Activated CD8-positive, alpha-beta memory T cell treated with anti-CD3 and anti-CD28 coated beads, Interleukin-2, amount 10 ng/mL, durations not matched to agents 7 days and 5 days (primary cell): ENCODE results near the gene STRN3. TPM values are rescaled to one million over a fixed set of nuclear protein-coding genes. Genes with fewer than 3 reads are reported as not detected.
"Not testable (repeated sequence)": the region's sequence is repeated elsewhere in the genome, so short reads cannot be mapped to it uniquely, and the experiment has no call there.

Experiments
- ATAC-seq: fragments of 150-1000 bp; cut with Tn5 transposase; one replicate; pipeline ENCODE4 v1.10.0; 2021; ENCODE audit warnings: moderate library complexity
- CTCF ChIA-PET: fragments of 350-600 bp; sonication (Branson Sonifier 250); formaldehyde crosslinking; loops from one replicate; lab custom pipeline; 2021; ENCODE audit warnings: antibody characterized with exemption; lab: Charles Lee
- DNase-seq: peaks from one replicate; pipeline ENCODE4 v3.0.0-alpha.2; 2020
- H3K27ac Mint-ChIP-seq: one replicate; pipeline ENCODE4 v1.8.0; 2021; ENCODE audit warnings: mild to moderate bottlenecking, mixed read lengths
- H3K27me3 Mint-ChIP-seq: one replicate; pipeline ENCODE4 v1.8.0; 2021; ENCODE audit warnings: mixed read lengths
- H3K36me3 Mint-ChIP-seq: one replicate; pipeline ENCODE4 v1.8.0; 2021; ENCODE audit warnings: mild to moderate bottlenecking, mixed read lengths
- H3K4me1 Mint-ChIP-seq: one replicate; pipeline ENCODE4 v1.8.0; 2021; ENCODE audit warnings: mixed read lengths
- H3K4me3 Mint-ChIP-seq: one replicate; pipeline ENCODE4 v1.8.0; 2021; ENCODE audit warnings: mild to moderate bottlenecking, moderate library complexity, mixed read lengths
- H3K9me3 Mint-ChIP-seq: one replicate; pipeline ENCODE4 v1.8.0; 2022; ENCODE audit warnings: low read depth, mixed read lengths
- total RNA-seq, 2 experiments: library from RNA; stranded (reverse); gene quantifications; one replicate each; pipeline ENCODE4 v1.2.3, GENCODE V29; 2021

Gene STRN3
- total RNA-seq, 2 experiments from 2014 or later, result 21.2 to 24.2 TPM

DNA sequence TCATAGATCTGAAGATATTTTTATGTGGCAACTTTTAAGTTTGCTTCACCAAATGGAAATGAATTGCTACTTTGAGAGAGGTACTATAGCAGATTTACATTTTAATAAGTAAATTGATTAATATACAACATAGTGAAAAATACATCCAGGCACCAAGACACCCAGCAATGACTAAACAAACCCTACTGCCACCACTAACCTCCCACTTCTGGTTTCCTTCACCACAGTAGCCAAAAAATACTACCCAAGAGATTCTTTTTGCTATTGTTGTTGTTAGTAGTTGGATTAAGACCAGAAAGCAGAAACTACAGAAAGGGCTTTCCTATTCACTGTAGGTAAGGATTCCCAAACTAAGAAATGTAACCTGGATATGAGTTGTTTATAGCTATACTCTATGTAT lies 97.7 kb downstream of the STRN3 start:
- Mint-ChIP-seq H3K27ac (no peak overlapping the region), H3K9me3 (no peaks in the 10 kb centered on the region), H3K36me3 (peaks cover 3% of the 10 kb centered on the region), H3K27me3 (no peaks in the 10 kb centered on the region), H3K4me1 (peaks cover 13% of the 10 kb centered on the region), H3K4me3 (no peak overlapping the region)
- CTCF ChIA-PET, result no interaction called here
- ATAC-seq, result peak; percentile 63
- DNase-seq, result peak; percentile 62

DNA sequence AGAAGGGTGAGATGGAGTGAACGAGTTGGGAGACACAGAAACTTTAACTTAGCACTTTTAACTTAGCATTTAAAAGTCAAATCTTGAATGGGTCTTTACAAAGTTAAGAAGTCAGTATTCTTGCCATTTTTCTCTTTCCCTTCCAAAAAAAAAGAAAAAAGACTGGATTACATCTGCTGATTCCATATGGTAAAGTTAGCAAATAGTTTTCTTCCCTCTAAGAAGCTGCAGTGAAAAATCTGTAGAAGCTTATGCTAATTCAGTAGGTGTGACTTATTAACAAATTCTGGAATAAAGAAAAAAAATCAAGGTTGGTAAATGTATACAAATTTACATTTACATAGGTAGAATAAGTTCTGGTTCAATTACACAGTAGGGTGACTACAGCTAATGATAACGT lies 100.9 kb downstream of the STRN3 start:
- H3K27me3 Mint-ChIP-seq, result no peaks in the 10 kb centered on the region
- H3K27ac Mint-ChIP-seq, result no peak overlapping the region
- ATAC-seq (no peak), DNase-seq (no peak)
- H3K9me3 Mint-ChIP-seq, result no peaks in the 10 kb centered on the region
- H3K36me3 Mint-ChIP-seq, result peaks cover 12% of the 10 kb centered on the region
- peaks cover 21% of the 10 kb centered on the region for H3K4me1 Mint-ChIP-seq
- CTCF ChIA-PET, result interaction anchor here (1.1 to 2.0 kb wide), 3 partner anchors 7 to 11 kb away, joined by 3 to 5 read pairs (median 4); no protein-coding TSS in a partner anchor
- H3K4me3 Mint-ChIP-seq, result no peak overlapping the region

DNA sequence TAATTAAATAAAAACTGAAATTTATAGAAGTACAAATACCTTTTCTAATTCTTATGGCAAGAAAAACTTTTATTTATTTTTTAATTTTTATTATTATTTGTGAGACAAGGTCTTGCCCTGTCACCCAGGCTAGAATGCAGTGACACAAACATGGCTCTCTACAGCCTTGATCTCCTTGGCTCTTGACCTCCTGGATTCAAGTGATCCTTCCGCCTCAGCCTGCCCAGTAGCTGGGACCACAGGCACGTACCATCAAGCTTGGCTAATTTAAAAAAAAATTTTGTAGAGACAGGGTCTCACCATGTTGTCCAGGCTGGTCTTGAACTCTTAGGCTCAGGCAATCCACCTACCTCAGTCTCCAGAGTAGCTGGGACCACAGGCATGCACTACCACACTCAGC lies 104.4 kb downstream of the STRN3 start:
- Mint-ChIP-seq H3K4me1 (peaks cover 8% of the 10 kb centered on the region), H3K27ac (no peak overlapping the region), H3K36me3 (peaks cover 19% of the 10 kb centered on the region), H3K9me3 (no peaks in the 10 kb centered on the region), H3K27me3 (no peaks in the 10 kb centered on the region), H3K4me3 (no peak overlapping the region)
- no peak for DNase-seq
- ATAC-seq, result no peak
- CTCF ChIA-PET, result no interaction called here

DNA sequence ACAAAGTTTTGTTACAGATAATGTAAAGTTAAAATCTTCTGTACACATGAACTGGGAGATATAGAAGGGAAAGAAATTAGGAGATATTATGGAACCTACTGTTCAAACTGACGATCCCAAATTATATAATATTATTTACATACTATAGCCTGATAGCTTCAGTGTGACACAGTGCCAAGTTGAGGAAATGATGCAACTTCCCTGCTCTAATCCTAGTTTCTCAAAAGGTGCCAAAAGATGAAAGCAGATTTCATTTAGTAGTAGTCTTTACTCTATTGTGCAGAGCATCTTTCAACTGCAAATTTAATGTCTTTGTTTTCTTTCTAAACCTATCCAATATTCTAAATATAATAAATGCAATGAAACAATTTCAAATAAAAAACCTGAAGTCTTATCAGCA lies 104.9 kb downstream of the STRN3 start:
- Mint-ChIP-seq H3K4me3 (no peak overlapping the region), H3K27me3 (no peaks in the 10 kb centered on the region), H3K4me1 (peaks cover 8% of the 10 kb centered on the region), H3K36me3 (peaks cover 19% of the 10 kb centered on the region), H3K9me3 (no peaks in the 10 kb centered on the region), H3K27ac (no peak overlapping the region)
- DNase-seq (no peak), ATAC-seq (no peak)
- CTCF ChIA-PET, result no interaction called here

DNA sequence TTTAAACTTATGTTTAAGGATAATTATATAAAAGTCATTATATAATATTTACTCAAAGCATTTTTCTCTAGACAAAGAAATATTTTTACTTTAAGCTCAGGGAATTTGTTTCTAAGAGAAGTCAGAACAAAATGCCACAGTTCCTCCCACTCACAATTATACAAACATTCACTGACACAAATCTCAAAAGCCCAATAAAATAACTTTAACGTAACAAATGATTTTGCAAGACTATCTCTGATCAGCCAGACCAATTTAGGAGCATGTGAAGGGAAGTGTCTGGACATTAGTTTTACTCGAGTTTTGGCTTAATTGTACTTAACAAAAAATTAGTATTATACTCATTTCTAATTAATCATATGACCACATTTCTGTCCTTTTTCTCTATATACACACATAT lies 110.6 kb downstream of the STRN3 start:
- H3K27me3 Mint-ChIP-seq, result no peaks in the 10 kb centered on the region
- H3K36me3 Mint-ChIP-seq, result peaks cover 11% of the 10 kb centered on the region
- peaks cover under 1% of the 10 kb centered on the region for H3K4me1 Mint-ChIP-seq
- no peak for DNase-seq
- H3K4me3 Mint-ChIP-seq, result no peak overlapping the region
- H3K9me3 Mint-ChIP-seq, result no peaks in the 10 kb centered on the region
- CTCF ChIA-PET, result interaction anchor here (1.5 to 1.7 kb wide), 2 partner anchors 10 to 12 kb away, joined by 3 to 4 read pairs; no protein-coding TSS in a partner anchor
- H3K27ac Mint-ChIP-seq, result no peak overlapping the region
- no peak for ATAC-seq

DNA sequence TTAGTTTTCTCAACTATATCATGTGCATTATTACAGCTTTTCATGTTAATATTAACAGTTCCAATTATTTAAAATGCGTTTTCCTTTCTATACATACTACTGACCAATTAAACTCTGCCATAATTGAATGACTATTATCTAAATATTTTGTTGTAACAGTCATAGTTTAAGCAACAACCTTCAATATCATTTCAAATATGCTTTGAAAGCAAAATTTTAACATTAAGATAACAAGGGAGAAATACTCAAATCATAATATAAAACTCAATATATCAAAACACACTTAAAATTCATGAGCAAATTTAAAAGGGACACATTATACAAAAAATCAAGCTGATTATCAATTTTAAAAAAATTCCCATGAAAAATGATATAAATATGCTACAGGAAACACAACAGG lies 111.4 kb downstream of the STRN3 start:
- CTCF ChIA-PET, result interaction anchor here (1.2 to 1.7 kb wide), 3 partner anchors 9 to 11 kb away, joined by 3 to 4 read pairs (median 4); no protein-coding TSS in a partner anchor
- ATAC-seq, result no peak
- H3K36me3 Mint-ChIP-seq, result peaks cover 10% of the 10 kb centered on the region
- H3K27ac Mint-ChIP-seq, result no peak overlapping the region
- no peaks in the 10 kb centered on the region for H3K27me3 Mint-ChIP-seq
- DNase-seq, result no peak
- no peaks in the 10 kb centered on the region for H3K9me3 Mint-ChIP-seq
- no peak overlapping the region for H3K4me3 Mint-ChIP-seq
- no peaks in the 10 kb centered on the region for H3K4me1 Mint-ChIP-seq

DNA sequence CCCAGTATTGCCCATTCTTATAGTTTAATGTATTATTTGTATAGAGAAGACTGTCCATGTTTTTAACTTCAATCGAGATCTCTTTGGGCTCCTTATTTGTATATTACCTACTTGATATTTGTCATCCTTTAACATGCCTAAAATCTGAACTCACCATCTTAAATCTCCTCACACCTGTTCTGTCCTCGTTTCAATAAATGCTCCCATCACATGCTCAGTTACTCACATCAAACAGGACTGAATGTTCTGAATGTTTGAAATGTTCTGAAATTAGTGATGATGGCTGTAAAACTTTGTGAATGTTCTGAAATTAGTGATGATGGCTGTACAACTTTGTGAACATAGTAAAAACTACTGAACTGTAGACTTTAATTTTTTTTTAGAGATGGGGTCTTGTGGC lies 117.4 kb downstream of the STRN3 start:
- no peak for ATAC-seq
- no peaks in the 10 kb centered on the region for H3K27me3 Mint-ChIP-seq
- H3K9me3 Mint-ChIP-seq, result no peaks in the 10 kb centered on the region
- no peak overlapping the region for H3K27ac Mint-ChIP-seq
- DNase-seq, result no peak
- H3K36me3 Mint-ChIP-seq, result peaks cover 13% of the 10 kb centered on the region
- no peak overlapping the region for H3K4me3 Mint-ChIP-seq
- no peaks in the 10 kb centered on the region for H3K4me1 Mint-ChIP-seq
- CTCF ChIA-PET, result no interaction called here

DNA sequence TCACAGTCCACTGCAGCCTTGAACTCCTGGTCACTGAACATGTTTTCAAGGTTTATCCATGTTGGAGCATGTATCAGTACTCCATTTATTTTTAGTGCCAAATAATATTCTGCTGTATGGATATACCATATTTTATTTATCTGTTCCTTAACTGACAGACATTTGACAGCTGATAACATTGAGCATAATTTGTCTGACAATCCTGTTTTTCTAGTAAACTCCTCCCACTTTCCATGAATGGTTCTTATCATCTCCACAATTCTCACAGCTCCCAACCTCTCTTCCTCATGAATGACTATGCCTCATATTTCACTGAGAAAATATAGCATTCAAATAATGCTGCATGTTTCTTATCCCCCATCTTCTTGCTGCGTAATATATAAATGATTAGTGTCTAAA lies 118.5 kb downstream of the STRN3 start:
- ATAC-seq, result no peak
- CTCF ChIA-PET, result no interaction called here

DNA sequence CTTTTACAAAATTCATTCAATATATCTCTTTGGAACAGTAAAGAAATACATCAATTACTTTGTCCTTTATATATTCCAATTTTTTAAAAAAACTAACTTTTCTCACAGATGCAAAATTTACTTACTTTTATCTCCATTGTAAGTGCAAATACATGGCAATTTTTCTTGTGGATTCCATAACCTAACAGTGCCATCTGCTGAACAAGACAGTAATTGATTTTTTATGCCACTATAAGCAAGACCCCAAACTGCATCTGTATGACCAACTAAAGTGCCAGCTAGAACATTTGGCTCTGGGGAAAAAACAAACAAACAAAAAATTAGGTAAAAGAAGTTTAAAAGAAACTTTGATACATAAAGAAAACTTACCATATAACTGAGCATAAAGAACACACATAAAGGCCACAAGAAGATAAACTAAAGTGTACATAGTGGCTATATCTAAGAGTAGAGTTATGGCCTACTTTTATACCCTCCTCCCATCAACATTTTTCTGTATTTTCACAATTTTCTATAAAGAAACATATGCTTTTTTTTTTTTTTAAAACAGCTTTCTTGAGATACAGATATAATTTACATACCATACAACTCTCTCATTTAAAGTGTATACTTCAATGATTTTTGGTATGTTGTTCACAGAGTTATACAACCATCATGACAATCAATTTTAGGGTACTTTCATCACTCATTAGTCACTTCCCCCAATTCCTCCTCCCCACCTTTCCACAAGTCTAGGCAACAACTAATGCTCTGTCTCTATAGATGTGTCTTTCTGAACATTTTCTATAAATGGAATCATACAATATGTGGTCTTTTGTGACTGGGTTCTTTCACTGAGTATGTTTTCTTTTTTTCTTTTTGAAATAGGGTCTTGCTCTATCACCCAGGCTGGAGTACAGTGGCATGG lies 119.2 kb downstream of the STRN3 start:
- Mint-ChIP-seq H3K4me3 (no peak overlapping the region), H3K27me3 (no peaks in the 10 kb centered on the region), H3K36me3 (peaks cover 16% of the 10 kb centered on the region), H3K9me3 (no peaks in the 10 kb centered on the region), H3K4me1 (no peaks in the 10 kb centered on the region), H3K27ac (no peak overlapping the region)
- CTCF ChIA-PET, result interaction anchor here (0.8 kb wide), 1 partner anchor 250 kb away, joined by 3 read pairs; no protein-coding TSS in a partner anchor
- DNase-seq (no peak), ATAC-seq (peak; percentile 39)

More for the DNA sequence above, 118.5 kb downstream of the STRN3 start:
- Mint-ChIP-seq H3K9me3 (no peaks in the 10 kb centered on the region), H3K27ac (no peak overlapping the region), H3K4me1 (no peaks in the 10 kb centered on the region), H3K27me3 (no peaks in the 10 kb centered on the region), H3K36me3 (peaks cover 13% of the 10 kb centered on the region), H3K4me3 (no peak overlapping the region)
- no peak for DNase-seq

DNA sequence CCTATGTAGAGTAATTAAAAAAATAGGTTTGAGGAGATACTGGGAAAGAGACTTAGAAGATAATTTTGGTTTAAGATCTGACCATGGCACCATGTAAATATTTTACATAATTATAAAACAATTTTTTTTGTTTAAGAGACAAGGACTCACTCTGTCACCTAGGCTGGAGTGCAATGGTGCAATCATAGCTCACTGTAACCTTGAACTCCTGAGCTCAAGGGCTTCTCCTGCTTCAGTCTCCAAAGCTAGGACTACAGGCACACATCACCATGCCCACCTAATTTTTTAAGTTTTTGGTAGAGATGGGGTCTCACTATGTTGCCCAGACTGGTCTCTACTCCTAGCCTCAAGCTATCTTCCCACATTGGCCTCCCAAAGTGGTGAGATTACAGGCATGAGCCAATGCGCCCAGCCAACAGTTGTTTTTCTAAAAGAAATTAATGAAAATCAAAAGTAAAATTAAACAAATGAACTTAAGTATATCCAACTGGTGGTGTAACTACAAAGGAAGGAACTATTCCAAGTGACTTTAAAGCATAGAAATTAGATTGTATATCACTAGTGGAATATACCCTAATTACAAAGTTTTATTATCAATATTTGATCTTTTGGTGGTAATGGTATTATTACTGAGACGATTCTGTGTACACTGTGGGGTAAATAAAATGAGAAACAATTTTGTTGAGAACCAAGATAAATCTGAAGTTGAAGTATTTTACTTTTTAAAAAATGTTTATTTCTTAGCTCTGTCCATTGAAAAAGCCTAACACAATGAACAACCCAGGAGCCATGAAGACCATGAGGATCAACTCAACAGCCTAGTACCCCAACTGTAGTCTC lies 122.7 kb downstream of the STRN3 start:
- H3K4me3 Mint-ChIP-seq, result no peak overlapping the region
- CTCF ChIA-PET, result interaction anchor here (0.8 kb wide), 1 partner anchor 12 kb away, joined by 4 read pairs; no protein-coding TSS in a partner anchor
- no peaks in the 10 kb centered on the region for H3K27me3 Mint-ChIP-seq
- DNase-seq (no peak), ATAC-seq (no peak)
- peaks cover 3% of the 10 kb centered on the region for H3K4me1 Mint-ChIP-seq
- no peak overlapping the region for H3K27ac Mint-ChIP-seq
- no peaks in the 10 kb centered on the region for H3K9me3 Mint-ChIP-seq
- peaks cover 26% of the 10 kb centered on the region for H3K36me3 Mint-ChIP-seq

DNA sequence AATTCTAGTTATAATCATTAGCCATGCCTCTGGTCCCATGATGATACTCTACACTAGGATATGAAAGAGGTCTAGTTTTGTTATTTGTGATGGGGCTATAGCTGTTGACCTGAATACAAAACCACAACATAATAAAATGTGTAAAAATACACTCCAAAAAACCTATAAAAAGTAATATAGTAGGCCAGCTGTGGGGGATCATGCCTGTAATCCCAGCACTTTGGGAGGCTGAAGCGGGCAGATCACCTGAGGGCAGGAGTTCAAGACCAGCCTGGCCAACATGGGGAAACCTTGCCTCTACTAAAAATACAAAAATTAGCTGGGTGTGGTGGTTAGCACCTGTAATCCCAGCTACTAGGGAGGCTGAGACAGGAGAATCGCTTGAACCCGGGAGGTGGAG lies 129.1 kb downstream of the STRN3 start:
- CTCF ChIA-PET, H3K4me3 Mint-ChIP-seq, H3K4me1 Mint-ChIP-seq, H3K9me3 Mint-ChIP-seq, DNase-seq, H3K27me3 Mint-ChIP-seq, ATAC-seq, H3K27ac Mint-ChIP-seq: not testable (repeated sequence)
- peaks cover 30% of the 10 kb centered on the region for H3K36me3 Mint-ChIP-seq

DNA sequence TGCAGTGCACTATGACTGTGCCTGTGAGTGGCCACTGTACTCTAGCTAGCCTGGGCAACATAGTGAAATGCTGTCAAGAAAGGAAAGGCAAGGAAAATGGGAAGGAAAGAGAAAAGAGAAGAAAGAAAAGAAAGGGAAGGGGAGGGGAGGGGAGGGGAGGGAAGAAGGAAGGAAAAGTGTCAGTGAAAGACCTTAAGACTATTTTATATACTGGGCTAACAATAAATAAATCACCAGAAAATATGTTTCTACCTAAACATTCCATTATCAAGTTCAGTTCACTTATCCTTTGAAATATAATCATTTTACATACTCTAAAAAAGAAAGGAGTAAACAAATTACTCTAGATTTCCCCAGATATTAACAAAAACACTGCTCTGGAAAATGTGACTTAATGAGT lies 129.7 kb downstream of the STRN3 start:
- Mint-ChIP-seq H3K4me1 (peaks cover 3% of the 10 kb centered on the region), H3K36me3 (peaks cover 26% of the 10 kb centered on the region), H3K4me3 (no peak overlapping the region), H3K27ac (no peak overlapping the region), H3K9me3 (no peaks in the 10 kb centered on the region), H3K27me3 (no peaks in the 10 kb centered on the region)
- CTCF ChIA-PET, result no interaction called here
- DNase-seq (no peak), ATAC-seq (no peak)

DNA sequence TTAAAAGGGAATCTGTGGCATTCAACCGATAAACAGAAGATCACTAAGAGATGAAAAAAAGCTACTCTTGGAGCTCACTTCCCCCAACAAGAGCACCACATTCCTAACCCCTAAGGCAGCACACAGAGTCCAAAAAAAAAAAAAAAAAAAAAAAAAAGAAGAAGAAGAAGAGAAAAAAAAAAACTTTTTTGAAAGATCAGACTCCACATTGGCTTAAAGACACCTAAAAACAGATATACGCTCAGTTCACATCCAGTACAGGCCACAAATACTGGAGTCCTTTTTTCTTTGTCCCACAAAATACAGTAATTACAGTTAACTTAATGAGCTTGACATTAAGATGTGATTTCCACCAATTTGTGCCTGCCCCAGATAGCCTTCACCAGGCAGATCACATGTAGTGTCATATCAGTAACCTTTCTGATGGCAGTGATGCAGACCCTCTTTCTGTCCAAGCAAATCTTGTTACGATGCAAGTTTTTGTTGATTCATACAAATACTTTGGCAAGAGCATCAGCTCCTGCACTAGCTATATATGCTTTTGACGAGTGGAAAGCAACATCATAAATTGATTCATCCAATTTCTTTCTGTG lies 131.2 kb downstream of the STRN3 start:
- no peaks in the 10 kb centered on the region for H3K27me3 Mint-ChIP-seq
- H3K4me3 Mint-ChIP-seq, result no peak overlapping the region
- H3K27ac Mint-ChIP-seq, result no peak overlapping the region
- CTCF ChIA-PET, result no interaction called here
- peaks cover 3% of the 10 kb centered on the region for H3K4me1 Mint-ChIP-seq
- DNase-seq, result no peak
- H3K36me3 Mint-ChIP-seq, result peaks cover 23% of the 10 kb centered on the region
- ATAC-seq, result no peak
- no peaks in the 10 kb centered on the region for H3K9me3 Mint-ChIP-seq
